ENCODE data around the gene CPO.

Gene CPO, protein sequence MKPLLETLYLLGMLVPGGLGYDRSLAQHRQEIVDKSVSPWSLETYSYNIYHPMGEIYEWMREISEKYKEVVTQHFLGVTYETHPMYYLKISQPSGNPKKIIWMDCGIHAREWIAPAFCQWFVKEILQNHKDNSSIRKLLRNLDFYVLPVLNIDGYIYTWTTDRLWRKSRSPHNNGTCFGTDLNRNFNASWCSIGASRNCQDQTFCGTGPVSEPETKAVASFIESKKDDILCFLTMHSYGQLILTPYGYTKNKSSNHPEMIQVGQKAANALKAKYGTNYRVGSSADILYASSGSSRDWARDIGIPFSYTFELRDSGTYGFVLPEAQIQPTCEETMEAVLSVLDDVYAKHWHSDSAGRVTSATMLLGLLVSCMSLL

DNA sequence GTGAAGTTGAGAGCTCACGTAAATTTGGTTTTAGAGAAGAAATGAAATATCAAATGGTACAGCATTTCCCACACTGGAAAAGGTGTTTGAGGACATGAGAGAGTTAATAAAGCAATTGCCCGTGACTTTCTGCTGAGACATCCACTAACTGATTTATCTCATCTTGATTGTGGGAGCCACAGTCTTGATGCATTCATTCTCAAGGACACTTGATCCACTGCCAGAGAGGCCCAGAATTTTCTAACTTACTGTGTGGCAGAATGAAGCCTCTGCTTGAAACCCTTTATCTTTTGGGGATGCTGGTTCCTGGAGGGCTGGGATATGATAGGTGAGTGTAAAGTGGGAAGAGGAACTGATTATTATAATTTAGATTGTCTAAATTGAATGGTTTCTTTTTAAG, at the start of gene CPO:
CPO (plus strand) TSS at position 179 of the 400 bp plus-strand sequence; CDS start at position 261, 82 bp downstream.
- no peak for DNase-seq (ENCODE audit: low spot score in 2 of 2)
- no peaks in the 10 kb centered on the region for H3K27me3 ChIP-seq (ENCODE audit: low read depth)
- H3K4me3 ChIP-seq = no peak within 1 kb of the TSS
- in situ Hi-C loops (cut with MboI; ENCODE audit: low sequenced_read_pairs) = no loop called here
- no peaks in the 10 kb centered on the region for H3K9me3 ChIP-seq
- no peaks in the 10 kb centered on the region for H3K36me3 ChIP-seq (replicated peaks)
- H3K4me1 ChIP-seq = no peaks in the 10 kb centered on the region

- in situ Hi-C loops (cut with MboI; ENCODE audit: low sequenced_read_pairs) = no loop called here
Observed at GRCh38 chr2:206890179-206890578, 49.1 kb upstream of the CPO start.

DNA sequence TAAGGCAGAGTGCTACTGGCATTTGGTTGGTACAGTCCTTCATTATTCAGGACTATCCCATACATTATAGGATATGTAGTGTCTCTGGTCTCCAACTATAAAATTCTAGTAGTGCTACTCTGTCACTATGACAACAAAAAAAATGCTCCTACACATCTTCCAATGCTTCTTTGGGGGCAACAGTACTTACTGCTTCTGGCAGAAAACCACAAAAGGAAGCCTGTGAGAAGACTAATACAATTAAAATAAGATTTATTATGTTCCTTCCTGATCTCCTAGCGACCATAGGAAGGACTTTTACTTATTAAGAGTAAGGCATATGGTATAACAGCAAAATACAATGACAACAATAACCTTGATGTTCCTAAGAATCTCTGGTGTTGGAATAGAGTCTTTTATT, 48.4 kb upstream of the CPO start:
- in situ Hi-C loops (cut with MboI; ENCODE audit: low sequenced_read_pairs) = no loop called here
- DNase-seq (ENCODE audit: low spot score in 2 of 2) = no peak
- H3K9me3 ChIP-seq = no peaks in the 10 kb centered on the region
- H3K4me1 ChIP-seq = peaks cover 6% of the 10 kb centered on the region
- H3K4me3 ChIP-seq = no peak overlapping the region
- H3K27me3 ChIP-seq (ENCODE audit: low read depth) = peaks cover 2% of the 10 kb centered on the region; the same call in 1 of the 2 replicates
- no peaks in the 10 kb centered on the region for H3K36me3 ChIP-seq (replicated peaks)

More at GRCh38 chr2:206890179-206890578, 49.1 kb upstream of the CPO start:
- H3K4me3 ChIP-seq = no peak overlapping the region
- H3K9me3 ChIP-seq = no peaks in the 10 kb centered on the region
- peaks cover 2% of the 10 kb centered on the region; the same call in 1 of the 2 replicates for H3K27me3 ChIP-seq (ENCODE audit: low read depth)
- H3K36me3 ChIP-seq (replicated peaks) = no peaks in the 10 kb centered on the region
- H3K4me1 ChIP-seq = peaks cover 6% of the 10 kb centered on the region
- DNase-seq (ENCODE audit: low spot score in 2 of 2) = no peak

GRCh38 chr2:206915121-206915520, 24.2 kb upstream of the CPO start:
- no peaks in the 10 kb centered on the region for H3K4me1 ChIP-seq
- no peaks in the 10 kb centered on the region for H3K36me3 ChIP-seq (replicated peaks)
- DNase-seq (ENCODE audit: low spot score in 2 of 2) = no peak
- in situ Hi-C loops (cut with MboI; ENCODE audit: low sequenced_read_pairs) = no loop called here
- no peak overlapping the region for H3K4me3 ChIP-seq
- peaks cover 9% of the 10 kb centered on the region; the same call in 1 of the 2 replicates for H3K27me3 ChIP-seq (ENCODE audit: low read depth)
- H3K9me3 ChIP-seq = no peaks in the 10 kb centered on the region

DNA sequence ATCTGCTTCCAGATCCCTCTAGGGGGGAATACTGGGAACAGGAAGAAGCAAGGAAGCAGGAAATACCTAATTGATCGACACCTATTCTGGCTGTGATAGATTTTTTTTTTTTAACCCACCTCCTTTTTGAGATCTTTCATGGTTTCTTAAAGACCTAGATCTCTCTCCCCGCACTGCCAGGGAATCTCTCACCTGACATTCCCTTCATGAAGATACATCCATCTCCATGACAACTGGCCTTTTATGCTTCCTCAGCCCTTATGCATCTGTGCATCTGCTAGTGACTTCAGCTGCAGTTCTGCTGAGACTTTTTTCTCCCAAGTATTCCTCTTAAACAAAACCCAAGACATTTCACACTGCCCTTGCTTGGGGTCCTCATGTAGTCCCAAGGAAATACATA, 21.1 kb upstream of the CPO start:
- Histone ChIP-seq H3K9me3 (no peaks in the 10 kb centered on the region), H3K27me3 (ENCODE audit: low read depth) (peaks cover 9% of the 10 kb centered on the region; the same call in 1 of the 2 replicates), H3K4me3 (no peak overlapping the region), H3K4me1 (no peaks in the 10 kb centered on the region), H3K36me3 (replicated peaks) (no peaks in the 10 kb centered on the region)
- in situ Hi-C loops (cut with MboI; ENCODE audit: low sequenced_read_pairs) = no loop called here
- no peak for DNase-seq (ENCODE audit: low spot score in 2 of 2)

GRCh38 chr2:206920310-206920709, 19.0 kb upstream of the CPO start:
- no peaks in the 10 kb centered on the region for H3K4me1 ChIP-seq
- no peak overlapping the region for H3K4me3 ChIP-seq
- in situ Hi-C loops (cut with MboI; ENCODE audit: low sequenced_read_pairs) = no loop called here
- peaks cover 9% of the 10 kb centered on the region; the same call in 1 of the 2 replicates for H3K27me3 ChIP-seq (ENCODE audit: low read depth)
- DNase-seq (ENCODE audit: low spot score in 2 of 2) = no peak
- H3K36me3 ChIP-seq (replicated peaks) = no peaks in the 10 kb centered on the region
- H3K9me3 ChIP-seq = no peaks in the 10 kb centered on the region

DNA sequence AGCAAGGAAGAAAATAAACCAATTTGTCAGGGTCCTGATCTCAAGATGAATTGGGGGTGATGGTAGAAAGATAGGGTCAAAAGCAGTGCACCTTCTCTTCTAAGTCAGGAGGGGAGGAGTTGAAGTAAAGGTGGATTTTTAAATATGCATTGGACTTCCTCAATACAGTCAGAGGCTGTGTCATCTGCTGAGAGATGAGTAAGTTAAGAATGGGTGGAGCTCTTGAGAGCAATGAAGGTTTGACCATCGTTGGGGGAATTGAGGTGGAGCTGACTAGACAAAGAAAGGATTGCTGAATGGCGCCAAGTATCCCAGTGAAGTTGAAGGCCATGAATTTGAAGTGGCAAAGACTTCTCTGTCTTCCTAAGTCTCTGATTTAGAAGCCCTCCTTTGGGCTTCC, 18.4 kb upstream of the CPO start:
- Histone ChIP-seq H3K27me3 (ENCODE audit: low read depth) (peaks cover 9% of the 10 kb centered on the region; the same call in 1 of the 2 replicates), H3K4me1 (no peaks in the 10 kb centered on the region), H3K9me3 (no peaks in the 10 kb centered on the region), H3K4me3 (no peak overlapping the region), H3K36me3 (replicated peaks) (no peaks in the 10 kb centered on the region)
- no peak for DNase-seq (ENCODE audit: low spot score in 2 of 2)
- in situ Hi-C loops (cut with MboI; ENCODE audit: low sequenced_read_pairs) = no loop called here

- no peak for DNase-seq (ENCODE audit: low spot score in 2 of 2)
- in situ Hi-C loops (cut with MboI; ENCODE audit: low sequenced_read_pairs) = no loop called here
Observed at GRCh38 chr2:206921529-206921928, 17.8 kb upstream of the CPO start.

DNA sequence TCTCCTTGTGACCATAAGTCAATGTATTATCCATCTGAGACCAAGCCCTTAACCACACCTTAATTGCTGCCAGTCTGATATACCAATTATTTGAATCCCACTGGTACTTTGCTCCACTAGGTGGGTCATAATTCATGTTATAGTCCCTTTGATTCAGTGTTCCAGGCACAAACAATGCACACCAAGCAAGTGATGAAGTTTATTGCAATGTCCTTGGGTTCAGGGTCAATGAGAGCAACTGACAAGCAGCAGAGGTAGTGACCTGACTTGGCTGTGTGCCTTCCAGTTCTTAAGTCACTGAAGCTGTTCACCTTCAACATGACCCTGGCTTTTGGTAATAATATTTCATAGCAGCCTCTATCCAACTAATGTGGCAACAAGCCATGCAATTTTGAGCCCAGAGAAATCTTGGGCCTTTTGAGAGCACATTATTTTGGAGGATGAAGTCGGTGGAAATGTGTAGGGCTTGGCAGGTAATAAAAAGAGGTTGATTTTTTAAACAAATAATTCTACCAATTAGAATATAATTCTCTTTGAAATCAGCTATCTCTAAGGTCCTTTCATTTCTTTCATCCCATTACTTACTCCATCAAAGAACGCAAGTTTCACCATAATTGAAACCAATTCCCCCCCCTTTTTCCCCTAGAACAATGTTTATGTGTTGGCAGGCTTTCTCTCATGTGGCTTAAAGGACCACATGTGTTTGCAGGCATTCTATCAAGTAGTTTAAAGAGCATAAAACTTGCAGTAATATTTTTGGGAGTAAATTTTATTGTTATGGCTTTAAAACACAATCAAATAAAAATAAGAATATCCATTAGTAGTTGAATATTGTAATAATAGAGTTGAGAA, 3.1 kb upstream of the CPO start:
- Histone ChIP-seq H3K27me3 (ENCODE audit: low read depth) (no peaks in the 10 kb centered on the region), H3K9me3 (no peaks in the 10 kb centered on the region), H3K36me3 (replicated peaks) (no peaks in the 10 kb centered on the region), H3K4me1 (no peaks in the 10 kb centered on the region), H3K4me3 (no peak overlapping the region)
- in situ Hi-C loops (cut with MboI; ENCODE audit: low sequenced_read_pairs) = no loop called here
- no peak for DNase-seq (ENCODE audit: low spot score in 2 of 2)

More at GRCh38 chr2:206921529-206921928, 17.8 kb upstream of the CPO start:
- H3K4me3 ChIP-seq = no peak overlapping the region
- no peaks in the 10 kb centered on the region for H3K4me1 ChIP-seq
- H3K27me3 ChIP-seq (ENCODE audit: low read depth) = peaks cover 9% of the 10 kb centered on the region; the same call in 1 of the 2 replicates
- H3K36me3 ChIP-seq (replicated peaks) = no peaks in the 10 kb centered on the region
- H3K9me3 ChIP-seq = no peaks in the 10 kb centered on the region

DNA sequence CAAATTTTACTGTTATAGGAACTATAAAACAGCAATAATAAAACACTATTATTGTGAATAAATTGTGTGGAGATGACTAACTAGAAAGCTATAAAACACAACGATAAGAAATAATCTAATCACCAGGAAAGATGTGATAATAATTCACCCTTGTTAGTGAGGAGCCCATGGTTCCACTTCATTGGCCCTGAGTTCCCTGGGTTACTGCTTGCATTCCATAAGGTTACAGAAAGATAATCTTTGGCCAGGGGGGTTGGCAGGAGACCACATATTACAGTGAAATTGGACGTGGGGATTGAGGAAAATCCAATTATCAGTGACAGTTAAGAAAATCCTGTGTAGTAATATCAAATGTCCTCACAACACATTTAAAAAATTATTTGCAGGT, 2.5 kb upstream of the CPO start:
- DNase-seq (ENCODE audit: low spot score in 2 of 2) = no peak
- in situ Hi-C loops (cut with MboI; ENCODE audit: low sequenced_read_pairs) = no loop called here
- Histone ChIP-seq H3K9me3 (no peaks in the 10 kb centered on the region), H3K4me3 (no peak overlapping the region), H3K27me3 (ENCODE audit: low read depth) (no peaks in the 10 kb centered on the region), H3K4me1 (no peaks in the 10 kb centered on the region), H3K36me3 (replicated peaks) (no peaks in the 10 kb centered on the region)

DNA sequence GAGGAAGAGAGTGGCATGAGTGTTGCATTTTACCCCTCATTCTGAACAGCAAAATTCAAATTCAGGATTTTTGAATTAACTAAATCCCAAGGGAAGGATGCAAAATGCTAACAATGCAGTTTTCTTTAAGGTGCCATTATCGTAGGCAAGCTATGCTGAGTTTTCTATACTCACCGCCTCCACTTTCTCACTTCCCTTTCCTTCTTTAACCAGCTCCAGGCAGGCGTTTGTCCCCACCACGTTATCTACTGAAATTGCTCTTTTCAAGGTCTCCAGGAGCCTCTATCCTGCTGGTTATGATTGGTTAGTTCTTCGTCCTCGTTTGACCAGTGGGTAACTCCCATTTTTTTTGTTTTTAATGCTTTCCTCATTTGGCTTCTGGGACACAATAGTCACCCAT, 1.8 kb upstream of the CPO start:
- Histone ChIP-seq H3K36me3 (replicated peaks) (no peaks in the 10 kb centered on the region), H3K27me3 (ENCODE audit: low read depth) (no peaks in the 10 kb centered on the region), H3K4me3 (no peak overlapping the region), H3K9me3 (no peaks in the 10 kb centered on the region), H3K4me1 (no peaks in the 10 kb centered on the region)
- in situ Hi-C loops (cut with MboI; ENCODE audit: low sequenced_read_pairs) = no loop called here
- DNase-seq (ENCODE audit: low spot score in 2 of 2) = no peak

DNA sequence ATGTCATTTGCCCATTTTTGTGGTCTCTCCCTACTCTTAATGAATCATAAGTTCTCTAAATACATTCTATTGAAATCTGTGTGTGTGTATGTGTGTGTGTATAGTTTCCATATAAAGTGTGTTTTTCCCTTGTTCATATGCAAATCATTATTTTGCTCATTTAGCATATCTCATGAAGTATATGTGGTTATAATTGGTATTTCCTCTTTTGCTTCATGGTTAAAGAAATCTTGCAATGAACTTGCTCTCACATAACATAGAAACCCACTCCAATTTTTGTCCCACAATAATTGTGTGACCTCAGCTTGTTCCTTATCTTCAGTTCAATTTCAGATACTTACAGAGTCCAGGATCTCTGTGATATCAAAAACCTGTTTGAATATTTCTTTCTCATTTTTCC, 1.2 kb downstream of the CPO start:
- no peak for DNase-seq (ENCODE audit: low spot score in 2 of 2)
- H3K4me3 ChIP-seq = no peak overlapping the region
- H3K27me3 ChIP-seq (ENCODE audit: low read depth) = no peaks in the 10 kb centered on the region
- no peaks in the 10 kb centered on the region for H3K9me3 ChIP-seq
- H3K36me3 ChIP-seq (replicated peaks) = no peaks in the 10 kb centered on the region
- H3K4me1 ChIP-seq = no peaks in the 10 kb centered on the region
- in situ Hi-C loops (cut with MboI; ENCODE audit: low sequenced_read_pairs) = no loop called here

DNA sequence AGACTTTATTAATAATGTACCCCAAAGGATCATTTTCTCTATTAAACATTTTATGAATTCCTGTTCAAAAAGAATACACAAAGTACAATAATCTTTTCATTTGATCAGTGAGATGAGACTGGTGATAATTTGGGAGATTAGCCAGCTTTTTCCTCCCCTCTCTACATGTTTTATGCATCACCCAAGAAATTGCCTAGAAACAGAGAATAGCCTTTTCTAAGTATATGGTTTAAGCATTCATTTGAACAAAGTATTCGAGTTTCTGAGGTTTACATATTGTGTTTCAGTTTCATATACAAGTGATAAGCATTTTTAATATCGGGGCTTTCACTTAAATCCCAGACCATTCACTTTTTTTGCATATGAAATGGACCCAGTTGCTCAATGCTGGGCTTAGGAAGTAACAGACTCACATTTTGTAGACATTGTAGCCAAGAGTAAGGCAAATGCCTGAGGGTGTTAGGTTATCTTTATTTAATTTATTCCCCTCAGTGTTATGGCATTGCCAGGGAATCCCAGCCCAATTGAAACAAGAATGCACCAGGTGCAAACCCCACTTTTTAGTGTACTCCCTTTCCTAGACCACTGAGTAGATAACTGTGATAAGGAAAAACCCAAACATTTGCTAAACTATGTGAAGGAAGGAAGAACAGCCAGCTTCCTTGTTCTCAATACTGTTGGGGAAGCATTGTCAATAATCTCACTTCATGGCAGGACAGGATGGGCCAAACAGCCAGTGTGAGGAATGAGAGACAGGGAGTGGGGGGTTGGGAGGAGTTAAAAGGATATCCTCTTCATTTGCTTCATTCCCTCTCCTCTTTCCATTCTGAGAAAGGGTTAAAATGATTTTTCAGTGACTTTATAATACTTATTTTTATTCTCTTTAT, 3.5 kb downstream of the CPO start:
- in situ Hi-C loops (cut with MboI; ENCODE audit: low sequenced_read_pairs) = no loop called here
- DNase-seq (ENCODE audit: low spot score in 2 of 2) = peak in 1 of 2 experiments; percentile 66
- no peaks in the 10 kb centered on the region for H3K36me3 ChIP-seq (replicated peaks)
- H3K27me3 ChIP-seq (ENCODE audit: low read depth) = no peaks in the 10 kb centered on the region
- H3K9me3 ChIP-seq = no peaks in the 10 kb centered on the region
- H3K4me1 ChIP-seq = no peaks in the 10 kb centered on the region
- no peak overlapping the region for H3K4me3 ChIP-seq

Measured in HAP-1 (cell line).